ENCODE results near the gene KRTAP1-4.
"Not testable (repeated sequence)": the region's sequence is repeated elsewhere in the genome, so short reads cannot be mapped to it uniquely, and the experiment has no call there.

The KRTAP1-4 gene

GRCh38 chr17:41029633-41030245 is at the start of gene KRTAP1-4:
Gene KRTAP1-4, minus strand, starts transcription at chr17:41030195. Its CDS starts 117 bp downstream, at chr17:41030078.
- DNase-seq, result no peak

DNA sequence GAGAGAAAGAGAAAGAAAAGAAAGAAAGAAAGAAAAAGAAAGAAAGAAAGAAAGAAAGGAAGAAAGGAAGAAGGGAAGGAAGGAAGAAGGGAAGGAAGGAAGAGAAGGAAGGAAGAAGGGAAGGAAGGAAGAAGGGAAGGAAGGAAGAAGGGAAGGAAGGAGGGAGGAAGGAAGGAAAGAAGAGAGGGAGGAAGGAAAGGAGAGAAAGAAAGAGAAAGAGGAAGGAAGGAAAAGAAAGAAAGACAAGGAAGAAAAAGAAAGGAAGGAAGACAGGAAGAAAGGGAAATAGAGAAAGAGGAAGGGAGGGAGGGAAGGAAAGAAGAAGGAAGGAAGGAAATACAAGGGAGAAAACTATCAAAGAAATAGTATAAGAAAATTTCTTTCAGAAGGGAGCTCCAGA is 46.8 kb upstream of the KRTAP1-4 start:
- DNase-seq, result no peak

DNA sequence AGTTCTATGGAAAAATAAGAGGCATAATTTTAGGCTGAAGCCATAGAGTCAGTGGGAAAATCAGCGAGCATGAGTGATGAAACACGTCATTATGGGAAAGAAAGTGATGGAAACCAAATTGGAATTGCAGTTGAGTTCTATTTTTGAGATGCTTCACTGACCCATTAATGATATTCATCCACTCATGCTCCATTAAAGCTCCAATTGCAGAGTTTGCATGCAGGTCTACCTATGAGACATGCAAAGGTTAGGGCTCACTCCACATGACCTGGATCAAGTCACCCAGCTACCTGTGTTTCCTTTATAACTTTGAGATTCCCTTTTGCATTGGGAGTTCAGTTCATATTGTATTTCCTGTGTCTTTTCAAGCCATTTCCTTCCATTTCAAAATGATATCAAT is 43.7 kb upstream of the KRTAP1-4 start:
- DNase-seq, result no peak

DNA sequence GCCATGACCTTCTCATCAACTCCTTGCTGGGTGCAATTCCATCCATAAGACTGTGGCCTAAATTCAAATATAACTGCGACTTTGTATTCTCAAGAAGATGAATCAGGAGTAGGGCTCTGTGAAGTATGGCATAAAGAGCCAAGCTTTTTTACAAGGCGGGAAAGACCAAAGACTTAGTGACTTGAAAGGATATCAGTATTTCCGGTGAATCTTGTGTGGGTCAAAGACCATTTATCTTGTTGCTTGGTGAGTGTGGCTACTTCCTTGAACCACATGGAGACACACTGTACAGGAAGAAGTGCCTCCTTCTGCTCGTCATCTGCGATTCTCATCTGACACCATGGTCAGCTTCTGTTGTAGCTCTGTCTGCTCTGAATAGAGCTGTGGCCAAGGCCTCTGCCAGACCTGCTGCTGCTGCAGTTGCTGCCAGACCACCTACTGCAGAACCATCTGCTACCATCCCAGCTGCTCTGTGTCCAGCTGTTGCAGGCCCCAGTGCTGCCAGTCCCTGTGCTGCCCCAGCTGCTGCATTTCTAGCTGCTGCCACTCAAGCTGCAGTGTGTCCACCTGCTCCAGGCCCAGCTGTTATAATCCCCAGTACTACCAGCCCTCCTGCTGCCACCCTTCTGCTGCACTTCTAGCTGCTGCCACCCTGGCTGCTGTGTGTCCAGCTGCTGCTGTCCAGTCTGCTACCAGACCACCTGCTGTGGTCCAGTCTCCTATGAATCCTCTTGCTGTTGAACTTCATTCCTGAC is 41.8 kb upstream of the KRTAP1-4 start:
- no peak for DNase-seq

DNA sequence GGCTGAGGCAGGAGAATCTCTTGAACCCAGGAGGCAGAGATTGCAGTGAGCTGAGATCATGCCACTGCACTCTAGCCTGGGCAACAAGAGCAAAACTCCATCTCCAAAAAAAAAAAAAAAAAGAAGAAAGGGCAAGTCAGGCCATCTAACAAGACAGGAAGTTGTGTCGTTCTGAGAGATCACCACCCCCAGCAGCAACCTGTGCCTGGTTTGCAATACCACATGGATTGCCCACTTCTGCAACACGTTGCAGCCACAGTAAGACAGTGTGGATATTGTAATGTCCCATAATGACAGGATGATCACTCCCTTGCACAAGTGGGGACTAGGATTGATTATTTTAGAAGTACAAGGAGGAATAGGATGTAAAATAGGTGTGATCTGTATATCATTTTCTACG is 39.0 kb upstream of the KRTAP1-4 start:
- no peak for DNase-seq

DNA sequence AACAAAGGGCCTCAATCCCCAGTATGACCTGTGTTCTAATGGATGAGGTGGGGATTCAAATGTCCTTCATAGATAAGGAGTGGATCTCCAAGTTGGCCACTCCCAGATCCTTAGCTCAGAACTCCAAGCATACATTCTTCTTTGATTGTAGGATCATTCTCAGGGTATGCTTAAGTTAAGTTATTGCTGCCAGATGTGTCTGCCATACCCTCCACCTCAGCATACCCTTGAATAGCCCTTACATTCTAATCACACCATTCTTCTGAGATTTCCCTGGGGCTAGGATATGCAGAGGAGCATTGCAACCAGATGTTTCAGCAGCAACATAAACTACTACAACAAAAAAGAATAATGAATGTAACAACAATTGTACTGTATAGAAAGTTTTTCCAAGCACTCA is 37.3 kb upstream of the KRTAP1-4 start:
- no peak for DNase-seq

DNA sequence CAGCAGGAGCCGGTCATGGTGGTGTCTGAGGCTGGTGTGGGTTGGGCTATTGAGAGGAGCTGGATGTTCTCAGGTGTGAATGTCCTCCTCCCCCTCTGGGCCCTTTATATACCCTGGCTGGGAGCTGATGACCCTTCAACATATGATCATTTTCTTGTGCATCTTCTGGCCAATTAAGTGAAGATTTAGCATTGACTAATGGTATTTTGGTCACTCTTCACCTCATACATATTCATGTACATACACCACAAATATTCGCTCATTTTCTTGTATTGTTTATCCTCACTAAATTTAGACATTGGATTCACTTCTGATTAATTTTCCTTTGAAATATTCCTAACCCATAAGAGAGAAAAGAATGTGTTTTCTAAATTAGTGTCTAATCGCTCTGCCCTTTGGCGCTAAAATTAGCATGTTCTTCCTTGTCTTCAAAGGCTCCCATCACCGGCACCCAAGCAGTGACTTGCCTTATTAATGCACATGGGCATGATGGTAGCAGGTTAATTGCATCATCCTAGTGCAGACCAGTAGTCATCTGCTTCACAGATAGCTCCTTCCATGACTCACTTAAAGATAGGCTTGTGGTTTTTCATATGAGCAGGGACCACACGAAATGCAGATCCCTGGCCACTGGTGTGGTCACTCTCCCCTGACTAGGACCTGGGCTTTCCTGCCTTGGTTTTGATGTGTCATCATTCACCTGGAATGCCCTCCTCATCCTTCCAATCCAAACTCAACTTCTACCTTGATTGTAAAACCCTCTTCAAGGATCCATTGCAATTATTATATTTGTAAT is 36.0 kb upstream of the KRTAP1-4 start, which contains the start of gene KRTAP2-4:
KRTAP2-4 (minus strand) TSS at position 51 of the 796 bp plus-strand sequence; CDS start at position 17, 34 bp downstream.
- no peak for DNase-seq

GRCh38 chr17:41065016-41065689 is 35.2 kb upstream of the KRTAP1-4 start:
- not testable (repeated sequence) for DNase-seq

- DNase-seq, result no peak
Observed at GRCh38 chr17:41064301-41064700, 34.3 kb upstream of the KRTAP1-4 start.

DNA sequence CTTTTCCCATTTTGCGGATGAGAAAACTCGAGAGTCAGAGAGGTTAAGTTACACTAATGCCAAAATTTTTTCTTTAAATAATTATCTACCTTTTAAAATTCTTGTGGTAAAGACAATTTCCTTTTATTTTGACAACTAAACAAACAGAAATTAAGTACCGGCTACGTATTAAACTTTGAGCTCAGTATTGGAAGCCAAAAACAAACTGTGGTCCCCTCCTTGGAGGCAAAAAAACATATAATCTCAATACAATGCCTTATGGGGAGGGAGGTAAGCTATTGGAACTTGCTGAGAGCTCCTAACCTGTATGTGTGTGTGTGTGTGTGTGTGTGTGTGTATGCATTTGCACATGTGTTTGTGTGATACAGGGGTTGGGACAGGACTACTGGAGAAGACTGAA is 33.5 kb upstream of the KRTAP1-4 start:
- no peak for DNase-seq

GRCh38 chr17:41061964-41062363 is 32.0 kb upstream of the KRTAP1-4 start:
- DNase-seq, result no peak

GRCh38 chr17:41060052-41060604 is 30.1 kb upstream of the KRTAP1-4 start, which contains the start of gene KRTAP2-3:
Gene KRTAP2-3, minus strand, starts transcription at chr17:41060114. Its CDS starts 64 bp downstream, at chr17:41060050.
- DNase-seq, result no peak

DNA sequence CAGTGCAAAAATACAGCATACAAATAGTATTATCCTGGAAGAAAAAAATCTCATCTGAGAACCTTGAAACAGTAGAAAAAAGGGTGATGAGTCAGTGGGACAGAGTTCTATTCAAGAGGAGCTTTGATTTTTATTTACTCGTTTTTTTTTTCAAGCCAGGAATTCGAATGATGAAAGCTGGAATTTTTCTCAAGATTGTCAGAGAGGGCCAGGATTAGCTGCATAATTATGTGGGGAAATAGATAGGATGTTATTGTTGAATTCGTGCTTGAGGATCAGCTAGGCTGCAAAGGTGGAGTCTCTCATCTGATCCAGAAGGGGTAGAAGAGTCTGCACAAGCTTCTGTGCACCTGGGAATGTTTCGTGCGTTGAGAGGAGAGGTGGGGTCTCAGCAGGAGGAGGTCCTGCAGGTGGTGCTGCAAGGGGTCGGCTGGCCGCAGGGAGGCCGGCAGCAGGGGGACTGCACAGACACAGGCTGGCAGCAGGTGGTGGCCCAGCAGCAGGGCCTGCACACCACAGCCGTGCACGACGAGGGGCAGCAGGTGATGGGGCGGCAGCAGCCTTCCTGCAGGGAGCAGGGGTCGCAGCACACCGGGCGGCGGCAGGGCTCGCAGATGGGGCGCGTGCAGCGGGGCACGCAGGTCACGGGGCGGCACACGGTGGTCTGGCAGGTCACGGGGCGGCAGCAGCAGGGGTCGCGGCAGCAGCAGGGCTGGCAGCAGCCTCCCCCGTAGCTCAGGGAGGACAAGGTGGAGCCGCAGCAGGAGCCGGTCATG is 29.5 kb upstream of the KRTAP1-4 start:
- DNase-seq, result not testable (repeated sequence)

GRCh38 chr17:41058741-41059140 is 28.7 kb upstream of the KRTAP1-4 start:
- no peak for DNase-seq

GRCh38 chr17:41057547-41057946 is 27.6 kb upstream of the KRTAP1-4 start:
- DNase-seq, result no peak

GRCh38 chr17:41055130-41055529 is 25.1 kb upstream of the KRTAP1-4 start, which contains the start of gene KRTAP2-2:
Gene KRTAP2-2, minus strand, starts transcription at chr17:41055230. Its CDS starts 19 bp downstream, at chr17:41055211.
- not testable (repeated sequence) for DNase-seq

DNA sequence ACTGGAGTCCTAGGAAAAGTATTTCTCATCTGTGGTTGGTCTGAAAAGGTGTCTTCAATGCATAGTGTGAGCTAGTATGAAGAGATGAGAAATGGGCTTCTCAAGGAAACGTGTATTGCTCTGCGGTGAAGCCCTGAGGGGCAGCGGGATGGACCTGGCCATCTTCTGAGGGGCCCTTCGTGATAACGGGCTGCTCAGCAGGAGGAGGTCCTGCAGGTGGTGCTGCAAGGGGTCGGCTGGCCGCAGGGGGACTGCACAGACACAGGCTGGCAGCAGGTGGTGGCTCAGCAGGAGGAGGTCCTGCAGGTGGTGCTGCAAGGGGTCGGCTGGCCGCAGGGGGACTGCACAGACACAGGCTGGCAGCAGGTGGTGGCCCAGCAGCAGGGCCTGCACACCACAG is 24.6 kb upstream of the KRTAP1-4 start:
- DNase-seq, result not testable (repeated sequence)

DNA sequence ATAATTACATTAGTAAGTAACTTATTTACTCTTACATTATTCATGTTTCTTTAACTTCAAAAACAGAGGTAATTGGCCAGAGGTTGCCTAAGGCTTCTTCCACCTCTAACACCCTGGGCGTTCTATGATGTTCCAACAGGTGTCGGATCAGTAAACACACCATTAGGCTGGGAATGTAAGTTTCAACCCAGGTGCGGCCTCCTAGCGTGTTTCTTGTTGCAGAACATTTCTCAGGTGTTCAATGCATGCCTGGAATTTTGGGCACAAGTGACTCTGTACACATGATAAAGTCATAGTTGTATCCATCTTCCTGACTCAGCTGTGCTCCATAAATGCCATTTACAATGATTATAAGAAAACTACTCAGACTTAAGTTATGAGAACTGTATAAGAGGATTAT is 24.0 kb upstream of the KRTAP1-4 start:
- no peak for DNase-seq

- no peak for DNase-seq
Observed at GRCh38 chr17:41052566-41052965, 22.6 kb upstream of the KRTAP1-4 start.

DNA sequence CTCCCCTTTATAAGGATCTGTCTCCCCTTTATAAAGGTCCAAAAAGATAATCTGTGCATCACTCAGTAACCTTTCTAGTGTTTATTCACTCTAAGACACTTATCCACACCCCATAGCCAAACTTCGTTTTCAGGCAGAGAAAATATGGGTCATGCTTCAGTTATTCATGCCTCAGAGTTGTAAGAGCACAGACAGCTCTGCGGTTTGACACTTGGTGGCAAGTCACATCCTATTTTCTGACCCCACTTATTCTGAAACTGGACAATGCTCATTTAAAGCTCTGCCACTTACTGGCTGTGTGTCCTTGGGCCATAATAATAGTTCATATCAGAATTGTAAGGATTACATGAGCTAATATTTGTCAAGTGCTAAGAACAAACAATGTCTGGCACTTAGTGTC is 19.1 kb upstream of the KRTAP1-4 start:
- DNase-seq, result no peak

GRCh38 chr17:41048441-41048840 is 18.4 kb upstream of the KRTAP1-4 start:
- DNase-seq, result no peak

Data from CD4-positive, alpha-beta T cell treated with Interleukin-15 for 1 hour (primary cell).